Measurements from ENCODE around the gene PPP2R5C.
"Not testable (repeated sequence)": the region's sequence is repeated elsewhere in the genome, so short reads cannot be mapped to it uniquely, and the experiment has no call there.

The PPP2R5C gene

DNA sequence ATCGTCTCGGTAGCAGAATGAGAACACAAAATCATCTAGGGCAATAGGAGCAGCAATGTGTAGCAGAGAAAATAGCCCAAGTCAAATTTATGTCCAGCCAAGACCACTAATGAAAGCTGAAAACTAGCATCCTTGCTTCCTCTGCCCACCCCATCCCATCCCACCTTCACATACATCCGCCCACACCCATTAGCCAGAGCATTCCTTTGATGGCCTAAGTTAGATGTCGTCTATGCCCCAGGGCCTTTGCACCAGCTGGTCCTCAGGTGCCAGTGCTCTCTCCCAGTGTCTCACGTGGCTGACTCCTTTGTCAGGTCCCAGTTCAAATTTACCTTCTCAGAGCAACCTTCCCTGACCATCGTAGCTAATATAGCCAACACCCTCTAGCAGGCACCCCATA is 17.8 kb upstream of the PPP2R5C start:
- no peak overlapping the region for H3K4me3 ChIP-seq (ENCODE audit: low read length)
- no peak for DNase-seq (ENCODE audit: low read depth)
- TF ChIP-seq, protein P1, sequence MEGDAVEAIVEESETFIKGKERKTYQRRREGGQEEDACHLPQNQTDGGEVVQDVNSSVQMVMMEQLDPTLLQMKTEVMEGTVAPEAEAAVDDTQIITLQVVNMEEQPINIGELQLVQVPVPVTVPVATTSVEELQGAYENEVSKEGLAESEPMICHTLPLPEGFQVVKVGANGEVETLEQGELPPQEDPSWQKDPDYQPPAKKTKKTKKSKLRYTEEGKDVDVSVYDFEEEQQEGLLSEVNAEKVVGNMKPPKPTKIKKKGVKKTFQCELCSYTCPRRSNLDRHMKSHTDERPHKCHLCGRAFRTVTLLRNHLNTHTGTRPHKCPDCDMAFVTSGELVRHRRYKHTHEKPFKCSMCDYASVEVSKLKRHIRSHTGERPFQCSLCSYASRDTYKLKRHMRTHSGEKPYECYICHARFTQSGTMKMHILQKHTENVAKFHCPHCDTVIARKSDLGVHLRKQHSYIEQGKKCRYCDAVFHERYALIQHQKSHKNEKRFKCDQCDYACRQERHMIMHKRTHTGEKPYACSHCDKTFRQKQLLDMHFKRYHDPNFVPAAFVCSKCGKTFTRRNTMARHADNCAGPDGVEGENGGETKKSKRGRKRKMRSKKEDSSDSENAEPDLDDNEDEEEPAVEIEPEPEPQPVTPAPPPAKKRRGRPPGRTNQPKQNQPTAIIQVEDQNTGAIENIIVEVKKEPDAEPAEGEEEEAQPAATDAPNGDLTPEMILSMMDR (conservative IDR thresholded peaks at IDR 0.05; ENCODE audit: low read length) = no peak

DNA sequence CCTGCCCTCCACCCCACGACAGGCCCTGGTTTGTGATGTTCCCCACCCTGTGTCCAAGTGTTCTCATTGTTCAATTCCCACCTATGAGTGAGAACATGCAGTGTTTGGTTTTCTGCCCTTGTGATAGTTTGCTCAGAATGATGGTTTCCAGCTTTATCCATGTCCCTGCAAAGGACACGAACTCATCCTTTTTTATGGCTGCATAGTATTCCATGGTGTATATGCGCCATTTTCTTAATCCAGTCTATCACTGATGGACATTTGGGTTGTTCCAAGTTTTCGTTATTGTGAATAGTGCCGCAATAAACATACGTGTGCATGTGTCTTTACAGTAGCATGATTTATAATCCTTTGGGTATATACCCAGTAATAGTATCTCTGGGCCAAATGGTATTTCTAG is 17.1 kb upstream of the PPP2R5C start:
- DNase-seq (ENCODE audit: low read depth); H3K4me3 ChIP-seq (ENCODE audit: low read length): not testable (repeated sequence)

DNA sequence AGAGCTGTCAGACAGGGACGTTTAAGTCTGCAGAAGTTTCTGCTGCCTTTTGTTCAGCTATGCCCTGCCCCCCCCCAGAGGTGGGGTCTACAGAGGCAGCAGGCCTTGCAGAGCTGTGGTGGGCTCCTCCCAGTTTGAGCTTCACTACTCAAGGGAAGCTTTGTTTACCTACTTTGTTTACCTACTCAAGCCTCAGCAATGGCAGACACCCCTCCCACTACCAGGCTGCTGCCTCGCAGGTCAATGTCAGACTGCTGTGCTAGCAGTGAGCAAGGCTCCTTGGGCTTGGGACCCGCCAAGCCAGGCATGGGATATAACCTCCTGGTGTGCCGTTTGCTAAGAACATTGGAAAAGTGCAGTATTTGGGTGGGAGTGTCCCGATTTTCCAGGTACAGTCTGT is 11.8 kb upstream of the PPP2R5C start:
- DNase-seq (ENCODE audit: low read depth); H3K4me3 ChIP-seq (ENCODE audit: low read length): not testable (repeated sequence)

GRCh38 chr14:101754893-101755292 is 6.6 kb upstream of the PPP2R5C start:
- TF ChIP-seq, protein P1 (conservative IDR thresholded peaks at IDR 0.05; ENCODE audit: low read length) = no peak
- no peak for DNase-seq (ENCODE audit: low read depth)
- no peak overlapping the region for H3K4me3 ChIP-seq (ENCODE audit: low read length)

- no peak for DNase-seq (ENCODE audit: low read depth)
- H3K4me3 ChIP-seq (ENCODE audit: low read length) = no peak overlapping the region
- TF ChIP-seq, protein P1 (conservative IDR thresholded peaks at IDR 0.05; ENCODE audit: low read length) = no peak
Measured at GRCh38 chr14:101755591-101756324, 5.8 kb upstream of the PPP2R5C start.

DNA sequence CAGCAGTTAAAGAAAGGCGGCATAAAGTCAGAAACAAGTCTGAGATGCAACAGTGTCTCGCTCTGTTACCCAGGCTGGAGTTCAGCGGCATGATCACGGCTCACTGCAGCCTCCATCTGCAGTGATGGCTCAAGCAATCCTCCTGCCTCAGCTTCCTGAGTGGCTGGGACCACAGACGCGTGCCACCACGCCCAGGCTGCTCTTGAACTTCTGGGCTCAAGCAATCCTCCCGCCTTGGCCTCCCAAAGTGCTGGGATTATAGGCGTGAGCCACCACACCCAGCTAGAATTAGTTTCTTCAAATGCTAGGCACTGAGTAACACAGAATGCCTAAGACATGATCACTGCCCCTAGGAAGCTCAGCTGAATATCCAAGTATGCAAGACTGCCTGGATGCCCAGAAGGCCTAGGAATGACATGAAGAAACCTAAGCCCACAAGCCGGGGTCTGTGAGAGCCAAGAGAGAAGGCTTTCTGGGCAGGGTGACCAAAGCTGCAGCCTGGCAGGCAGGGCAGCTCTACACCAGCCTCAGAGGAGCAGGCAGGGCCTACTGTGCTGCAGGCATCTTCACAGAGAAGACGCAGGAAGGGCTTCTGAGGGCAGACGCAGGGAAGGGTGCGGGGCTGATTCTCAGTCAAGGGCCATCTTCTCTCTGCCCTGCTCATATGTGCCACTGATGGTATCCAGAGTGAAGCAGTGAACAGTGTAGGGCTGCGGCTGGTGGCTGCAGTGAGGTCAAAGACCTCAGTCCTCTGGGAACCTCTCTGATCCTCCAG is 4.3 kb upstream of the PPP2R5C start:
- no peak overlapping the region for H3K4me3 ChIP-seq (ENCODE audit: low read length)
- TF ChIP-seq, protein P1 (conservative IDR thresholded peaks at IDR 0.05; ENCODE audit: low read length) = no peak
- DNase-seq (ENCODE audit: low read depth) = no peak

GRCh38 chr14:101757839-101758211 is 3.7 kb upstream of the PPP2R5C start:
- TF ChIP-seq, protein P1 (conservative IDR thresholded peaks at IDR 0.05; ENCODE audit: low read length) = no peak
- no peak overlapping the region for H3K4me3 ChIP-seq (ENCODE audit: low read length)
- DNase-seq (ENCODE audit: low read depth) = no peak

- H3K4me3 ChIP-seq (ENCODE audit: low read length) = no peak overlapping the region
- TF ChIP-seq, protein P1 (conservative IDR thresholded peaks at IDR 0.05; ENCODE audit: low read length) = no peak
- DNase-seq (ENCODE audit: low read depth) = no peak
Measured at GRCh38 chr14:101758913-101759593, 2.5 kb upstream of the PPP2R5C start.
